Measurements from ENCODE around the gene ZNF804A. TPM values are rescaled to one million over a fixed set of nuclear protein-coding genes. Genes with fewer than 3 reads are reported as not detected.

ZNF804A gene
- total RNA-seq, 2 donors from 2014 or later = not detected

GRCh38 chr2:184689638-184690037 lies 91.3 kb downstream of the ZNF804A start:
- no peaks in the 10 kb centered on the region for H3K9me3 ChIP-seq
- H3K27me3 ChIP-seq = no peaks in the 10 kb centered on the region
- H3K27ac ChIP-seq = no peak overlapping the region
- TF ChIP-seq CTCF (IDR thresholded peaks at IDR 0.05) = no peak
- WGBS, 2 donors = 54 to 73% methylated on average over 1 of the region's 1 CpG
- H3K36me3 ChIP-seq (replicated peaks in 1 of 2; ENCODE audit: insufficient read depth in 1 of 2, low read depth in 2 of 2) = no peaks in the 10 kb centered on the region
- H3K4me1 ChIP-seq = no peaks in the 10 kb centered on the region
- DNase-seq = no peak
- no peak for ATAC-seq
- H3K4me3 ChIP-seq = no peak overlapping the region
- intact Hi-C loops (cut with DNase I) = no loop called here

GRCh38 chr2:184692141-184692734 lies 93.9 kb downstream of the ZNF804A start:
- intact Hi-C loops (cut with DNase I) = no loop called here
- H3K27ac ChIP-seq = no peak overlapping the region
- H3K4me1 ChIP-seq = no peaks in the 10 kb centered on the region
- ATAC-seq (no peak), DNase-seq (no peak)
- H3K27me3 ChIP-seq = no peaks in the 10 kb centered on the region
- no peaks in the 10 kb centered on the region for H3K36me3 ChIP-seq (replicated peaks in 1 of 2; ENCODE audit: insufficient read depth in 1 of 2, low read depth in 2 of 2)
- no peaks in the 10 kb centered on the region for H3K9me3 ChIP-seq
- WGBS, 2 donors = 65 to 71% methylated on average over 3 of the region's 3 CpGs
- H3K4me3 ChIP-seq = no peak overlapping the region
- TF ChIP-seq CTCF (IDR thresholded peaks at IDR 0.05) (no peak), POLR2A (IDR thresholded peaks at IDR 0.05) (no peak)

- H3K36me3 ChIP-seq (replicated peaks in 1 of 2; ENCODE audit: insufficient read depth in 1 of 2, low read depth in 2 of 2) = no peaks in the 10 kb centered on the region
- DNase-seq (no peak), ATAC-seq (no peak)
- TF ChIP-seq POLR2A (IDR thresholded peaks at IDR 0.05) (no peak), CTCF (IDR thresholded peaks at IDR 0.05) (no peak)
- WGBS, 2 donors = 66 to 77% methylated on average over 1 of the region's 1 CpG
- no peaks in the 10 kb centered on the region for H3K9me3 ChIP-seq
- intact Hi-C loops (cut with DNase I) = no loop called here
- H3K27ac ChIP-seq = no peak overlapping the region
- H3K27me3 ChIP-seq = no peaks in the 10 kb centered on the region
- no peaks in the 10 kb centered on the region for H3K4me1 ChIP-seq
- H3K4me3 ChIP-seq = no peak overlapping the region
These were observed 98.3 kb downstream of the ZNF804A start for GRCh38 chr2:184696644-184697043.

GRCh38 chr2:184698476-184698875 lies 100.1 kb downstream of the ZNF804A start:
- Histone ChIP-seq H3K4me1 (no peaks in the 10 kb centered on the region), H3K36me3 (replicated peaks in 1 of 2; ENCODE audit: insufficient read depth in 1 of 2, low read depth in 2 of 2) (no peaks in the 10 kb centered on the region), H3K27ac (no peak overlapping the region), H3K27me3 (no peaks in the 10 kb centered on the region), H3K9me3 (no peaks in the 10 kb centered on the region), H3K4me3 (no peak overlapping the region)
- ATAC-seq = no peak
- WGBS, 2 donors = 66 to 78% methylated on average over 3 of the region's 3 CpGs
- no peak for DNase-seq
- intact Hi-C loops (cut with DNase I) = no loop called here
- TF ChIP-seq CTCF (IDR thresholded peaks at IDR 0.05) = no peak
- no peak for TF ChIP-seq POLR2A (IDR thresholded peaks at IDR 0.05)

DNA sequence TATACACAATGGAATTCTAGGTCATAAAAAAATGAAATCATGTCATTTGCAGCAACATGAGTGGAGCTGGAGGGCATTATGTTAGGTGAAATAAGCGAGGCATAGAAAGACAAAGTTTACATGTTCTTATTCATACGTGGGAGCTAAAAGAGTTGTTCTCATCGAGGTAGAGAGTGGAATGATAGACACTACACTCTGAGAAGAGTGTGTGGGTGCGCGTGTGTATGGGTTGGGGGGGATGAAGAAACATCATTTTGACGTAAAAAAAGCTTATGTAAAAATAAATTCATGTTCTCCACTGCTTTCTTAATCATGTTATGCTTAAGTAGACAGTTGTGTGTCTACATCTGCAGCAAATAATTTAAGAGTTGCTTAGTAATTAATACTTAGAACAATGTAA lies 123.6 kb downstream of the ZNF804A start:
- no peaks in the 10 kb centered on the region for H3K4me1 ChIP-seq
- 66 to 71% methylated on average over 6 of the region's 6 CpGs for WGBS, 2 donors
- H3K36me3 ChIP-seq (replicated peaks in 1 of 2; ENCODE audit: insufficient read depth in 1 of 2, low read depth in 2 of 2) = no peaks in the 10 kb centered on the region
- DNase-seq = no peak
- no peak overlapping the region for H3K27ac ChIP-seq
- no peak overlapping the region for H3K4me3 ChIP-seq
- peaks cover 0 to 5% (median 0%) of the 10 kb centered on the region in 3 donors for H3K9me3 ChIP-seq
- TF ChIP-seq POLR2A (IDR thresholded peaks at IDR 0.05) (no peak), CTCF (IDR thresholded peaks at IDR 0.05) (no peak)
- H3K27me3 ChIP-seq = no peaks in the 10 kb centered on the region
- intact Hi-C loops (cut with DNase I) = no loop called here
- no peak for ATAC-seq
